ENCODE results near the gene CNTNAP2. TPM values are rescaled to one million over a fixed set of nuclear protein-coding genes. Genes with fewer than 3 reads are reported as not detected.

The CNTNAP2 gene
- total and polyA plus RNA-seq, 2 of the 8 experiments (the other 6 are each of a cell fraction or from before 2014, with no cell fraction given): 27.9 to 71.0 TPM

- 79% methylated on average over 5 of the region's 5 CpGs; no CpG with 5 or more reads in 1 of the 2 experiments for WGBS, 2 experiments (ENCODE audit: extremely low coverage in 1 of 2, insufficient coverage in 1 of 2, insufficient read length in 1 of 2, insufficient replicate concordance in 2 of 2, low coverage in 1 of 2, low lambda C conversion rate in 2 of 2, missing lambda C conversion rate in 1 of 2)
- Histone ChIP-seq H4K8ac (ENCODE audit: extremely low read depth, insufficient read depth, low read length) (no peak overlapping the region), H4K20me1 (replicated peaks in 1 of 2; ENCODE audit: control insufficient read depth in 1 of 2, insufficient read depth in 2 of 2, low read length in 2 of 2) (no peaks in the 10 kb centered on the region), H2AK5ac (ENCODE audit: low read depth, low read length) (no peak overlapping the region), H3K4ac (replicated peaks; ENCODE audit: insufficient read length, low read depth, low read length) (no peak overlapping the region), H3K56ac (replicated peaks; ENCODE audit: insufficient read length, low read depth, low read length) (no peak overlapping the region), H2BK15ac (ENCODE audit: low read length) (no peak overlapping the region), H3K27ac (ENCODE audit: low read depth, low read length) (no peak overlapping the region), H2BK20ac (ENCODE audit: low read length) (no peak overlapping the region), H3K4me2 (ENCODE audit: insufficient read depth in 1 of 2, low read depth in 2 of 2, low read length in 2 of 2) (no peak overlapping the region), H2BK12ac (ENCODE audit: low read depth, low read length) (no peak overlapping the region), H3K79me1 (ENCODE audit: low read depth, low read length) (no peaks in the 10 kb centered on the region), H3K27me3 (replicated peaks in 1 of 4; ENCODE audit: control insufficient read depth in 3 of 4, extremely low read depth in 1 of 4, insufficient read depth in 3 of 4, low read length in 3 of 4) (peaks cover 0 to 2% (median 0%) of the 10 kb centered on the region in 4 experiments; a peak in 1 of 7 replicates), H3K36me3 (ENCODE audit: control insufficient read depth in 2 of 4, insufficient read depth in 4 of 4, low read length in 3 of 4) (no peaks in the 10 kb centered on the region), H3K9ac (replicated peaks in 1 of 4; ENCODE audit: extremely low read depth in 1 of 4, low read depth in 3 of 4, low read length in 3 of 4) (no peak overlapping the region), H3K18ac (ENCODE audit: extremely low read depth, low read length) (no peak overlapping the region), H3K79me2 (ENCODE audit: control insufficient read depth in 1 of 2, insufficient read depth in 2 of 2, low read length in 2 of 2) (no peaks in the 10 kb centered on the region), H4K5ac (ENCODE audit: insufficient read length, low read depth, low read length) (no peak overlapping the region), H3K14ac (ENCODE audit: insufficient read length) (no peak overlapping the region), H4K91ac (replicated peaks; ENCODE audit: insufficient read length, low read length) (no peak overlapping the region), H3K4me3 (ENCODE audit: extremely low read depth in 1 of 4, insufficient read depth in 2 of 4, low read depth in 3 of 4, low read length in 4 of 4) (no peak overlapping the region), H2BK120ac (replicated peaks; ENCODE audit: low read depth, low read length) (no peak overlapping the region), H3K9me3 (ENCODE audit: insufficient read depth in 2 of 2, low read depth in 1 of 2, low read length in 1 of 2) (no peaks in the 10 kb centered on the region), H3K4me1 (replicated peaks in 1 of 4; ENCODE audit: control insufficient read depth in 3 of 4, insufficient read depth in 4 of 4, low read length in 3 of 4) (peaks cover 0 to 3% (median 0%) of the 10 kb centered on the region in 4 experiments; a peak in 1 of 7 replicates), H2AFZ (ENCODE audit: low read length) (no peak overlapping the region), H2BK5ac (ENCODE audit: low read depth, low read length) (no peak overlapping the region), H3K23ac (ENCODE audit: insufficient read length) (no peak overlapping the region), H3K23me2 (ENCODE audit: low read depth, low read length) (no peaks in the 10 kb centered on the region)
- ChIA-PET POLR2A (ENCODE audit: partially characterized antibody) (no interaction called here), CTCF (ENCODE audit: partially characterized antibody) (interaction anchor here (0.6 to 5.5 kb wide), 9 partner anchors 15 to 705 kb away, joined by 3 to 28 read pairs (median 3); no protein-coding TSS in a partner anchor)
- FAIRE-seq: no peak
- TF ChIP-seq ATF3 (IDR thresholded peaks at IDR 0.05; ENCODE audit: insufficient read depth, low read depth, low read length): no peak
- TF ChIP-seq POU5F1 (IDR thresholded peaks at IDR 0.05; ENCODE audit: low read depth, low read length): no peak
- no peak for TF ChIP-seq BRCA1 (IDR thresholded peaks at IDR 0.05; ENCODE audit: low read depth, low read length)
- TF ChIP-seq POLR2AphosphoS5 (IDR thresholded peaks at IDR 0.05; ENCODE audit: low read depth, low read length): no peak
- no peak for TF ChIP-seq ASH2L (IDR thresholded peaks at IDR 0.05; ENCODE audit: low read length)
- TF ChIP-seq EP300 (IDR thresholded peaks at IDR 0.05; ENCODE audit: borderline replicate concordance in 1 of 2, low read depth in 2 of 2, low read length in 2 of 2): no peak
- TF ChIP-seq SIX5 (IDR thresholded peaks at IDR 0.05; ENCODE audit: low read depth, low read length): no peak
- no peak for DNase-seq (ENCODE audit: low read depth in 1 of 2, low spot score in 2 of 2)
Observed at GRCh38 chr7:148260599-148260998, 2144.0 kb downstream of the CNTNAP2 start.
